HG03060 (cell line): ENCODE measurements around the gene TRMT11.
A peak's percentile ranks its signal among the peaks of the same experiment; 100 is the strongest.
"Not testable (repeated sequence)": the region's sequence is repeated elsewhere in the genome, so short reads cannot be mapped to it uniquely, and the experiment has no call there.

Experiments
- ATAC-seq: cut with Tn5 transposase; IDR thresholded peaks from one replicate; pipeline ENCODE4 v1.9.1; 2021; ENCODE audit warnings: low read depth, moderate number of reproducible peaks; ENCODE audit not compliant: unreplicated experiment

The TRMT11 gene

DNA sequence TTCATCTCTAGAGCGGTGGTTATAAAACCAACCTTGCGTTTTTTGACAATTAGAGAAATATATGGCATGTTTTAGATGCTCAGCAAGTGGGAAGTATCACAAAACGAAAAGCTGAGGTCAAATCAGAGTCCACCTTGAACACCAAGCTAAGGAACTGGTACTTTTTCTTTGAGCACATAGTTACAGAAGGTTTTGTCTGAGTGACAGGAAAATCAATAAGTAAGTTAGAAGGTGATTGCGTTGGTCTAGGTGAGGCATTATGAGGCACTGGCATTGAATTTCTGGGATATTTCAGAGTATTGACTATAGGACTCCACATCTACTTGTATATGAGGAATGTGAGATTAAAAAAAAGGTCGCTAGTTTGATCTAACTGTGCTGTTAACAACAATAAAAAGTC lies 30.4 kb upstream of the TRMT11 start:
- ATAC-seq: no peak

GRCh38 chr6:125956506-125957390 lies 29.6 kb upstream of the TRMT11 start, which contains the start of gene HINT3:
Gene HINT3, plus strand, starts transcription at chr6:125956770. Its CDS starts 208 bp downstream, at chr6:125956978.
- peak; percentile 91 for ATAC-seq

DNA sequence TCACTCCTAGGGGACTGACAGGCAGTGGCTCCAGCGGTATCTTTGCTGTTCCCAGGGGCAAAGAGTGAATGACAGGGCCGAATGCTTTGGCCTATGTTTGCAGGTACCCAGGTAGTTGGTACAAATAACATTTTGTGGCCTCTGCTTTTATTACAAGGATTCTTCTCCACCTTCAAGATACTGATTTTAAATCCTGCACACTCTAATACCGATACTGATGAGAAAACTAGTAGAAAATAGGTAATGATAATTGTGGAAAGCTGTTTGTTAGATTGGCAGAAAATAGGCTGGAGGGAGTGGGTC lies 29.0 kb upstream of the TRMT11 start:
- ATAC-seq: no peak

DNA sequence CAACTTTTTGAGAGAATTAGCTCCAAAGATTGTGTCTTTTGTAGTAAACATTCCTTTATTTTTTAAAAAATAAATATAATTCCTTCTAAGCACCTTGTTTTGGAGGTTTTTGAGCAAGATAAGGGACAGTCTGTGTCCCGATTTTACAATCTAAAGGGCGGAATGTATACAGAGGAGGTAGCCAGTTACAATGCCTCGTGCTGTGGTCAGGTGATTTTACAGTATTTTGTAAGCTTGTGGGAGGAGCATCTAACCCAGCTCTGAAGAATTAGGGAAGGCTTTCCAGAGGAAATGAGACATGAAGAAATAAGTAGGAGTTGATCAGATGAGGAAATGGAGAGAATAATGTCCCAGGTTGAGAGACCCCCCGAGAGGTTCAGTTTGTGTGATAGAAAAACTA lies 28.5 kb upstream of the TRMT11 start:
- no peak for ATAC-seq

DNA sequence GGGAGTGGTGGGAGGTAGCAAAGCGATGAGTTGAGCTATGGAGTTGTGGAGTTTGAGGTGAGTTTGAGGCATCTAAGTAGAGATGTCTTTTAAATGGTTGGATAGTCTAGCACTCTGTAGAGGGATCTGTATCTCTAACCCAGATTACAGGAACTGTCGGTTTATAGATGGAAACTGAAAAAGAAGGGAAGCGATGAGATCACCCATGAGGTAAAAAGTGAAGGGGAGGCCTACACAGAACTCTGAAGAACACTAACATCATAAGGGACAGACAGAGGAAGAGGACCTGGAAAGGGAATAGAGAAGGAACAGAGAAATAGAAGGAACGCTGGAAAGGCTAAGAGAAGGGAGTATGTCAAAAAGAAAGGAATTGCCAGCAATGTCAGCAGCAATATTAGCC lies 27.3 kb upstream of the TRMT11 start:
- no peak for ATAC-seq

GRCh38 chr6:125961117-125961516 lies 25.2 kb upstream of the TRMT11 start:
- no peak for ATAC-seq

- no peak for ATAC-seq
These were observed 23.3 kb upstream of the TRMT11 start for GRCh38 chr6:125962900-125963497.

DNA sequence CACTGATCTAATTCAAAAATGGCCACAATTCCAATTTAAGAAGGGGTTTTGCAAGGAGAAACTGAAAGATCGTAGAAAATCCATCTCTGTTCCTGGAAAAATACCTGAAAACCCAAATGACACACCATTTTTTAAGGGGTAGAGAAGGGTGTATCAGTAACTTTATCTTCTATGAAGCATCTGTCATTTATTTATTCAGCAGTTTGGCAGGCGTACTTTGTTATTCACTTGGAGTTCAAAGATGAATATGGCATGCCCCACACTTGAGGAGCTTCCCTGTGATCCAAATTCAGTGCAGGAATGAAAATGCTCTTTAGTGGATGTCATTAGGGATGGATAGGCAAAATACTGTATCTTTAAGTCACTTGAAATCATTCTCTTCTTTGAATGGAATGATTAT lies 22.5 kb upstream of the TRMT11 start:
- no peak for ATAC-seq

DNA sequence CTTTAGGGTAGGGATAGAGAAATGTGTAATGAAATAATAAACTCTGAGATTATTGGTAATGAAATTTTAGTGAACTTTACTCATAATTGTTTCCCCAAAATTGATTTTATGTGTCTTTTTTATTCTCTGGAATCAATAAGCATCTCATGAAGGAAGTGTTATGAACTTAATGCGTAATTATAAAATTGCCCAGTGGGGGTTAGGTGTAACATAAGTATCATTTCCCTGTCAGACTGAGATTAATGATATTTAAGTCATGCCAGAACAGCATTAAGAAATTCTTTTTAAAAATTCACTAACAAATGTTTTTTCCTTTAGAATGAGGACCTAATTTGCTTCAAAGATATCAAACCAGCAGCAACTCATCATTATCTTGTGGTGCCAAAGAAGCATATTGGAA lies 19.8 kb upstream of the TRMT11 start:
- no peak for ATAC-seq

- ATAC-seq: no peak
These were observed 17.8 kb upstream of the TRMT11 start for GRCh38 chr6:125968493-125968892.

DNA sequence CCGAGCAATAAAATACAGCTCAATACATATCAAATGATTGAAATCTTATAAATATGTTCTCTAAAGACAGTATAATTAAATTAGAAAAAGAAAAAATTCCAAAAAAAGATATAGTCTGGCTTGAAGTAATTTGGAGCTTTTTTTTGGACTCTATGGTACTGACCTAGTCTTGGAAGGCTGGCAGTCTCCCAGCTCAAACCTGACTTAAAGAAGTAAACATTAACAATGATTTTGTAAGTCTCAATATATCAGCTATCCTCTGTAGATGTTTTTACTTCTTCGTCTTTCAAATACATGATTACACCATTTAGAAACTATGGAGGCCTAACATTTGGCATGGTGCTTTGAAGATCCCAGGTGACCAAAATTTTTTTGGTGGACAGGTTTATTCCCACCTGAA lies 15.6 kb upstream of the TRMT11 start:
- ATAC-seq: no peak

- not testable (repeated sequence) for ATAC-seq
These were observed 13.9 kb upstream of the TRMT11 start for GRCh38 chr6:125972478-125972877.

GRCh38 chr6:125974214-125974866 lies 12.0 kb upstream of the TRMT11 start:
- no peak for ATAC-seq

DNA sequence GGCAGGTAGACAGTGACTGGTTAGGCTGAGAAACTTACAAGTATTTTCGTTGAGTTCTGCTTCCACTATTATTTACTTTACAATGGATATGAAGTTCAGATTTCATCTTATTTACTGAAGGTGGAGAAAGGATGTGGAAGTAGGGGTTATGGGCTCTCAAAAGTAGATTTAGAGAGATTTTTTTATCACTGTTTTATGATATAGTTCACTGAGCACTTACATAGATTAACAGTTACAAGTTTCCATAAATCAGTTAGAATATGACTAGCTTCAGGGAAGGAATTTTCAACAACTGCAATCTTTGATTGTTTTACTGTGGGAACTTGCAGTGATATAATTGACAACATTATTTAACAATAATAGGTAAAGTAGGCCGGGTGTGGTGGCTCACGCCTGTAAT lies 7.2 kb upstream of the TRMT11 start:
- ATAC-seq: no peak

DNA sequence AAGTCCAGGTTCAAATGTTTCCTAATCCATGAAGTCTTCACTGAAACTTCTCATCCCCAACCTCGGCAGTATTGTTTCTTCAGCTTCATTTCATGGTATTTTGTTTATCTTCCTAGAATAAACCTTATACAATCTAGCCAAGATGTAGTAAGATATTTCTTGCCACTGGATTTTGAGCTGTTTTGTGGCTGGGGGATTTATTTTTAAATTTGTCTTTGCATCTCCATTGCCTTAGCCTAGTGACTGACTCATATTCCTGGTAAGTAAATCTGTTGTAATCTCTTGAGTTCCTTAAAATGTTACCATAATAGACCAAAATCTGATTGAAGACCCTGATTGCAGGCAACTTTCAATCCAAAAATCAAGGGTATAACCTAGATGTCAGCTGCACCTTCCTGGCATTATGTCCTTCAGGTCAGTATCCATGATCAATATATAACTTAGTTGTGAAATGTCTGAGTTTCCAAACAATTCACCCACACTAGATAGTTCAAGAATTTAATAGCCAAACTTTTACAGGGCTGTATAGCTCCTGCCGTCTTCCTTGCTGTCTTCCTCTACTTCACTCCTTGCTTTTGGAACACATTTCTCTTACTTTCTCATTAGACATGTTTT lies 4.7 kb upstream of the TRMT11 start:
- no peak for ATAC-seq

DNA sequence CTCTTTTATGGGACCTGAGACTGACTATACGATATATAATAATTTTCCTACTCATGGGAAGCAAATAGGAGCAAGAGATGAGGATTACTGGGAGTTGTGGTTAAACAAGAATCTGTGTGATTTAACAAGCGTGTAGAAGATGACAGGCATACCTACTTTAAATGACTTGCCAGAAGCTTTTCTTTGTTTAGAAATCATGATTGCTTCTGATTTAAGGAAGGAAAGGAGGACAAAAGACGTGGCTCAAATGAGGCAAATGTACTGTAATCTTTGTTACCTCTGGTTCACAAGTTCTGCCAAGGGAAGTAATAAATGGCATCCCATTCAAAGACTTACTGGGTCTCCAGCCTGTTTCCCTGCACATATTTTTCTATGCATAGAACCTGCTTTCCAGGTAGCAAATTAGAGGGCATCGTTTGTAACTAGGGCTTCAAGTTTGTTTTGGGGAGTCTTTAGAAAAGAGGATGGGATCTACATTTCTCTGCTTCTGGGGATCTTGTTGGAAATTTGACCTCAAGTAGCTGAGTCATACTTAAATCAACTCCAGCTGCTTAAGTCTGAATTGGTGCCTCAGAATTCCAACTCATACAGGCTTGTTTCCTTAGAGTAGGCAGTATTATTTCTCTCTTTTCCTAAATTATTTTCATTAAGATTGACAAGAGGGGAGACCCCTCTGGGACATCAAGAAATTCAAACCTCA lies 2.9 kb upstream of the TRMT11 start:
- no peak for ATAC-seq

DNA sequence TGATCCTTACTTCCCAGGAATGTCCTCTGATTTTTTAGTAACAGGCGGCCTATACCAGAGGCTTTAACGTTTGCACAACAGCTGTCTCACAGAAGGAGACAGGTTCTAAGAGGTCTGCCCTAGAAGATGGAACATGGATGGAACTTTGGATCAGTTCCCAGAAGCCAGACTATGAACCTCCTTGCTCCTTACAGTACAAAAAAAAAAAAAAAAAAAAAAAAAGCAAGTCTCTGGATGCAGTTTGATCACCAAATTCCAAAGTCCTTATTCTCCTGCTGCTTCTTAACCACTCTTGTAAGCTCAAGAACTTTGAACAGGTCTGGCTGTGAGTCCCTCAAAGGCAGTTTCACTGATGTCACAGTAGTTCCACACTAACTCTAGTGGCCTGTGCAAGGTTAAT lies 2.0 kb upstream of the TRMT11 start:
- no peak for ATAC-seq

DNA sequence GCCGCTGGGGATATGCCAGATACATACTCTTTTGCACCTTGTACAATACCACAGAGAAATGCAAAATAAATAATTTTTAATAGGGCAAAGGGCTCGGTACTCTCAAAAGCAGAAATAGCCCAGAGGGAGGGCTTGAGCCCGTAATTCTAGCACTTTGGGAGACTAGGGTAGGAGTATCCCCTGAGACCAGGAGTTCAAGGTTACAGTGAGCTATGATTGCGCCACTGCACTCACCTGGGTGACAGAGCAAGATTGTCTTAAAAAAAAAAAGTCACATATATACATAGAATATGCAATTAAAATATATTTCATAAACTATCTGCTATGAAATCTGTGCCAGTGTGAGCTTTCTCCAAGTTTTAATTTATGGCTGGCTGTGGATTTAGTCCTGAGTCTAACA lies 818 bp upstream of the TRMT11 start:
- no peak for ATAC-seq

- ATAC-seq: no peak
These were observed 400 bp upstream of the TRMT11 start for GRCh38 chr6:125985979-125986300.

GRCh38 chr6:125987026-125987617 lies 782 bp downstream of the TRMT11 start:
- peak; percentile 22 for ATAC-seq
